Upper lobe of left lung (tissue), 4 donors: Measurements from ENCODE around the gene CANT1.

Experiments
- EP300 ChIP-seq, 4 donors: sonication (generic); formaldehyde crosslinking; IDR thresholded peaks; one replicate each; pipeline ENCODE4 v1.5.1; 2017; ENCODE audit warnings: antibody characterized with exemption in 4 of 4, control low read depth in 2 of 4
- POLR2A ChIP-seq, 4 donors: fragments of 450-650 bp; IDR thresholded peaks; one replicate each; pipeline ENCODE4 v1.5.1; 2016 to 2017; ENCODE audit warnings: antibody characterized with exemption in 4 of 4, mild to moderate bottlenecking in 2 of 4
- POLR2AphosphoS5 ChIP-seq, 2 donors: sonication (generic); formaldehyde crosslinking; IDR thresholded peaks; one replicate each; pipeline ENCODE4 v1.5.1; 2017; ENCODE audit warnings: antibody characterized with exemption in 2 of 2
- TF ChIP-seq, protein P1 (sequence below), 6 experiments: fragments of 450-650 bp in 4 of 6; fragments of 200-600 bp in 2 of 6; sonication (generic) in 2 of 6; IDR thresholded peaks; one replicate each; pipeline ENCODE4 v1.5.1; 2016 to 2019; ENCODE audit warnings: antibody characterized with exemption in 6 of 6

DNA sequence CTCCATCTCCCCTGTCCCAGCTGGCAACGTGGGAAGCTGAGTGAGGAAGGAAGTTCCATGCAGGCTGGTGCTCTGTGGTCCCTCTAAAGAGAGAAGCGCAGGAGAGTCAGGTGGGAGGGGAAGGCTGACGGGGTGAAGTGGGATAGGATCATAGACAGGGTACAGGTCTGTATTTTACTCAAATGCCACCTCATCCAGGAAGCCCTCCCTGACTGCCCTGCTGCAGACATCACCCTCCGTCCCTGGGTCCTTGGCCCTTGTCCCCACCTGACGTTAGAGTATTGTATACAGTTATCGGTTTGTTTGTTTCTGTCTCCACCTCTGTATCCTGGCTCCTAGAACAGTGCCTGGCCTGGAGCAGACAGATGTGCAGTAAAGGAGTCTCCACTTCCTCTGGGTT lies 11.7 kb downstream of the CANT1 start:
- no peak for TF ChIP-seq POLR2AphosphoS5 (IDR thresholded peaks at IDR 0.05)
- no peak for TF ChIP-seq POLR2A (IDR thresholded peaks at IDR 0.05)
- TF ChIP-seq, protein P1, sequence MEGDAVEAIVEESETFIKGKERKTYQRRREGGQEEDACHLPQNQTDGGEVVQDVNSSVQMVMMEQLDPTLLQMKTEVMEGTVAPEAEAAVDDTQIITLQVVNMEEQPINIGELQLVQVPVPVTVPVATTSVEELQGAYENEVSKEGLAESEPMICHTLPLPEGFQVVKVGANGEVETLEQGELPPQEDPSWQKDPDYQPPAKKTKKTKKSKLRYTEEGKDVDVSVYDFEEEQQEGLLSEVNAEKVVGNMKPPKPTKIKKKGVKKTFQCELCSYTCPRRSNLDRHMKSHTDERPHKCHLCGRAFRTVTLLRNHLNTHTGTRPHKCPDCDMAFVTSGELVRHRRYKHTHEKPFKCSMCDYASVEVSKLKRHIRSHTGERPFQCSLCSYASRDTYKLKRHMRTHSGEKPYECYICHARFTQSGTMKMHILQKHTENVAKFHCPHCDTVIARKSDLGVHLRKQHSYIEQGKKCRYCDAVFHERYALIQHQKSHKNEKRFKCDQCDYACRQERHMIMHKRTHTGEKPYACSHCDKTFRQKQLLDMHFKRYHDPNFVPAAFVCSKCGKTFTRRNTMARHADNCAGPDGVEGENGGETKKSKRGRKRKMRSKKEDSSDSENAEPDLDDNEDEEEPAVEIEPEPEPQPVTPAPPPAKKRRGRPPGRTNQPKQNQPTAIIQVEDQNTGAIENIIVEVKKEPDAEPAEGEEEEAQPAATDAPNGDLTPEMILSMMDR (IDR thresholded peaks at IDR 0.05) = no peak
- no peak for TF ChIP-seq EP300 (IDR thresholded peaks at IDR 0.05)
